ENCODE measurements around the gene CORO2B. TPM values are rescaled to one million over a fixed set of nuclear protein-coding genes. Genes with fewer than 3 reads are reported as not detected.

The CORO2B gene
- total RNA-seq, 6 experiments from 2014 or later, result 9.3 to 11.0 (median 9.9) TPM

DNA sequence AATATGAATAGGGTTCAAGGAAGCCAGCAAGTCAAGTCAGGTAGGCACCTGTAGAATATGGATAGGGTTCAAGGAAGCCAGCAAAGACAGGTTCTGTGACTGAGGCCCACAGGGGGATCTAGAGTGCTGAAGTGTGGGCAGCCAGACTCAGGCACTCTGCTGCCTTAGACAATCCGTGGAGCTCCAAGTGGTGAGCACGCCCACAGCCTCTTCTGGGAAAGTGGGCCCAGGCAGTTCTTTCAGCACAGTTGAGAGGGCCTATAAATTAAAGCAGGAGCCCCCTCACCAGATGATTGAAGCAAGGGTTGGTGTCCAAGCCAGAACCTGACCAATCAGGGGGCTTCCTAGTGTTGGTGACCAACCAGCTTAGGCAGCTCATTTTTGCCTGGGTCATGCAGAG is 190.9 kb downstream of the CORO2B start:
- DNase-seq, result no peak
- H3K9me3 Mint-ChIP-seq, result peaks cover 8% of the 10 kb centered on the region; the same call in 1 of the 2 replicates
- no peak overlapping the region for H3K4me3 Mint-ChIP-seq
- H3K4me1 Mint-ChIP-seq (ENCODE audit: low read depth), result peaks cover 11% of the 10 kb centered on the region
- no peak overlapping the region for H3K27ac Mint-ChIP-seq
- peaks cover 8% of the 10 kb centered on the region for H3K36me3 Mint-ChIP-seq (ENCODE audit: low read depth)
- peaks cover 16% of the 10 kb centered on the region for H3K27me3 Mint-ChIP-seq (ENCODE audit: insufficient read depth)
- TF ChIP-seq, protein P1, sequence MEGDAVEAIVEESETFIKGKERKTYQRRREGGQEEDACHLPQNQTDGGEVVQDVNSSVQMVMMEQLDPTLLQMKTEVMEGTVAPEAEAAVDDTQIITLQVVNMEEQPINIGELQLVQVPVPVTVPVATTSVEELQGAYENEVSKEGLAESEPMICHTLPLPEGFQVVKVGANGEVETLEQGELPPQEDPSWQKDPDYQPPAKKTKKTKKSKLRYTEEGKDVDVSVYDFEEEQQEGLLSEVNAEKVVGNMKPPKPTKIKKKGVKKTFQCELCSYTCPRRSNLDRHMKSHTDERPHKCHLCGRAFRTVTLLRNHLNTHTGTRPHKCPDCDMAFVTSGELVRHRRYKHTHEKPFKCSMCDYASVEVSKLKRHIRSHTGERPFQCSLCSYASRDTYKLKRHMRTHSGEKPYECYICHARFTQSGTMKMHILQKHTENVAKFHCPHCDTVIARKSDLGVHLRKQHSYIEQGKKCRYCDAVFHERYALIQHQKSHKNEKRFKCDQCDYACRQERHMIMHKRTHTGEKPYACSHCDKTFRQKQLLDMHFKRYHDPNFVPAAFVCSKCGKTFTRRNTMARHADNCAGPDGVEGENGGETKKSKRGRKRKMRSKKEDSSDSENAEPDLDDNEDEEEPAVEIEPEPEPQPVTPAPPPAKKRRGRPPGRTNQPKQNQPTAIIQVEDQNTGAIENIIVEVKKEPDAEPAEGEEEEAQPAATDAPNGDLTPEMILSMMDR (IDR thresholded peaks at IDR 0.05), result no peak

DNA sequence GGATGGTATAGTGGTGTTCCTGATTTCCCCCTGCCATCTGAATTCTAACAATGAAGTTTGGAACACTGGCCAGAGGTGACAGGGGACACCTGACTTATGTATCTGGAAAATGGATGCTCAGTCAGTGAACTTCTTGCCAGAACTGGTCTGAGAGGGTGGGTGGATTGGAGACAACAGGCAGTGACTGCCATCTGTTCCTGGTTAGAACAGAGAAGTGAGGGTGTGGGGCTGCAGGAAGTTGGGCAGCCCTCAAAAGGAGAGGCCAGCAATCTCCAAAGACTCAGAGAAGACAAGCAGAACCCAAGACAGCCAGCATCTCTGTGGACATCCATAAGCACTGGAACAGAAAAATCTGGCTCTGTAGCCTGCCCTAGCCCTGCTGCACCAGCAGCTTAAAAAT is 191.4 kb downstream of the CORO2B start:
- peaks cover 11% of the 10 kb centered on the region for H3K4me1 Mint-ChIP-seq (ENCODE audit: low read depth)
- H3K27ac Mint-ChIP-seq, result no peak overlapping the region
- TF ChIP-seq, protein P1 (IDR thresholded peaks at IDR 0.05), result no peak
- peaks cover 17% of the 10 kb centered on the region for H3K27me3 Mint-ChIP-seq (ENCODE audit: insufficient read depth)
- peaks cover 9% of the 10 kb centered on the region; the same call in 1 of the 2 replicates for H3K9me3 Mint-ChIP-seq
- peaks cover 8% of the 10 kb centered on the region for H3K36me3 Mint-ChIP-seq (ENCODE audit: low read depth)
- no peak for DNase-seq
- no peak overlapping the region for H3K4me3 Mint-ChIP-seq

DNA sequence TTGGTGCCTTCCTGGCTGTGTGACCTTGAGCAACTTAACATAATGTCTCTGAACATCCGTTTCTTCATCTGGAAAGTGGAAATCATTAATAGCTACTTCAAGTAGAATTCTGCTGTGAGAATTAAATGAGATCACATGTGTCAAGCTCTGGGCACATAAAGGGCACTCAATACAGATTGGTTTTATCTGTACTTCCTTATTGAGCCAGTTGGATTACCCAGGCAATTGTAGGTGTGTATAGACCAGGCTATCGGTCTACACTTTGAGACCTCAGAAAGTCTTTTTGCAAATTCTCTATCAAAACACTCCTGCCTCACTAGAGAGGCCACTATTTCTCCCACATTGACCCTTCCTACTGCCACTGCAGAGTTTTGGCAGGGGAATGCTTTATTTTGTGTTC is 194.2 kb downstream of the CORO2B start:
- TF ChIP-seq, protein P1 (IDR thresholded peaks at IDR 0.05), result no peak
- Mint-ChIP-seq H3K27ac (no peak overlapping the region), H3K4me1 (ENCODE audit: low read depth) (peaks cover 8% of the 10 kb centered on the region), H3K27me3 (ENCODE audit: insufficient read depth) (peaks cover 17% of the 10 kb centered on the region), H3K9me3 (peaks cover 9% of the 10 kb centered on the region; the same call in 1 of the 2 replicates), H3K36me3 (ENCODE audit: low read depth) (peaks cover 15% of the 10 kb centered on the region), H3K4me3 (no peak overlapping the region)
- DNase-seq, result no peak

DNA sequence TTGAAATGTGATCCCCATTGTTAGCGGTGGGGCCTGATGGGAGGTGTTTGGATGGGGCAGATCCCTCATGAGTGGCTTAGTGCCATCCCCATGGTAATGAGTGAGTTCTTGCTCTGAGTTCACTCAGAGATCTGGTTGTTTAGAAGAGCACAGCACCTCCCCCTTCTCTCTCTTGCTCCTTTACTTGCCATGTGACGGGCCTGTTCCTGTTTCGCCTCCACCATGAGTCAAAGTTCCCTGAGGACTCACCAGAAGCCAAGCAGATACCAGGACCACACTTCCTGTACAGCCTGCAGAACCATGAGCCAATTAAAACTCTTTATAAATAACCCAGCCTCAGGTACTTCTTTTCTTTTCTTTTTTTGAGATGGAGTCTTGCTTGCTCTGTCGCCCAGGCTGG is 195.3 kb downstream of the CORO2B start:
- H3K27ac Mint-ChIP-seq, result no peak overlapping the region
- H3K4me1 Mint-ChIP-seq (ENCODE audit: low read depth), result no peaks in the 10 kb centered on the region
- peaks cover 9% of the 10 kb centered on the region; the same call in 1 of the 2 replicates for H3K9me3 Mint-ChIP-seq
- peaks cover 17% of the 10 kb centered on the region for H3K27me3 Mint-ChIP-seq (ENCODE audit: insufficient read depth)
- no peak overlapping the region for H3K4me3 Mint-ChIP-seq
- TF ChIP-seq, protein P1 (IDR thresholded peaks at IDR 0.05), result no peak
- H3K36me3 Mint-ChIP-seq (ENCODE audit: low read depth), result peaks cover 20% of the 10 kb centered on the region
- DNase-seq, result no peak

DNA sequence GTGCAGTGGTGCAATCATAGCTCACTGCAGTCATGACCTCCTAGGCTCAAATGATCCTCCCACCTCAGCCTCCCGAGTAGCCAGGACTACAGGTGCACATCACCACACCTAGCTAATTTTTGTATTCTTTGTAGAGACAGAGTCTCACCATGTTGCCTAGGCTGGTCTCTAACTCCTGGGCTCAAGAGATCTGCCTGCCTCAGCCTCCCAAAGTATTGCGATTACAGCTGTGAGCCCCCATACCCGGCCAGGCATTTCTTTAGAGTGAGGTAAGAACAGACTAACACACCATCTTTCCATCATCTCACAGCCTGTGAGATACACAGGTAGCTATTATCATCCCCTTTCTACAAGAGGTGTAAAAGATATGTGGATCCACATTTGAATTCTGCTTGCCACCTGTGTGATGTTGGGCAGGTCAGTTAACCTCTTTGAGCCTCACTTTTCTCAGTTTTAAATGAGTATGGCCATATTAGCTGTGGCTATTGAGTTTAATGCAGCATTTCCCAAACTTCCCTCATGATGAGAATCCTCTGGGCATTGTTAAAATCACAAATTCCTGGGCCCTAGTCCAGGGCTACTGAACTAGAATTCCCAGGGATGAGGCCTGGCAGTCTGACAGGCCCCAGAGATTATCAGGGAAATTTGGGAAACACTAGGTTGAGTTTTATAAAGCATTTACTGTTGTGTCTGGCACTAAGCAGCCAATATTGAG is 195.9 kb downstream of the CORO2B start:
- TF ChIP-seq, protein P1 (IDR thresholded peaks at IDR 0.05), result no peak
- peaks cover 9% of the 10 kb centered on the region; the same call in 1 of the 2 replicates for H3K9me3 Mint-ChIP-seq
- peaks cover 17% of the 10 kb centered on the region for H3K27me3 Mint-ChIP-seq (ENCODE audit: insufficient read depth)
- H3K36me3 Mint-ChIP-seq (ENCODE audit: low read depth), result peaks cover 23% of the 10 kb centered on the region
- no peak overlapping the region for H3K4me3 Mint-ChIP-seq
- no peaks in the 10 kb centered on the region for H3K4me1 Mint-ChIP-seq (ENCODE audit: low read depth)
- no peak overlapping the region for H3K27ac Mint-ChIP-seq
- DNase-seq, result no peak
